Stimulated activated CD4-positive, alpha-beta T cell treated with anti-CD3 and anti-CD28 coated beads, Interleukin-4, amount 100 ng/mL, for 24 hours (primary cell): Measurements from ENCODE around the gene RCSD1.

Experiments
- DNase-seq: peaks from one replicate; pipeline ENCODE4 v3.0.0-alpha.2; 2020

The RCSD1 gene

GRCh38 chr1:167669209-167670124 is 39.4 kb downstream of the RCSD1 start:
- no peak for DNase-seq

DNA sequence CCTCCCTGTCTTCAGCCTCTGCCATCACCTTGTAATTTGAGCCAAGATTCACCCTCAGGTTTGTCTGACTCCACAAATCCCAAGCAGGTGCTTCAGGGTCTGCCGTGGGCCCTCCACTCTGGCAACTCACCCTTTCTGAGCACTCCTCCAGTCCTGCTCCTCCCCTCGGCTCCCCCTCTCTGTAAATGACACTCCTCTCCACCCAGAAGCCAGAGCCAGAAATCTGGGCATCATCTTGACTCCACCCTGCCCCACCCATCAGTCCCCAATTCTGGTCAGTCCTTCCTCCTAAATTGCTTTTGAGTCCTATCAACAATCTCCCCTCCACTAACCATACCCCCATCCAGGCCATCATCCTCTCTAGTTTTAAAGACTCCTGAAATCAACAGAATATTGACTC is 40.5 kb downstream of the RCSD1 start:
- no peak for DNase-seq

DNA sequence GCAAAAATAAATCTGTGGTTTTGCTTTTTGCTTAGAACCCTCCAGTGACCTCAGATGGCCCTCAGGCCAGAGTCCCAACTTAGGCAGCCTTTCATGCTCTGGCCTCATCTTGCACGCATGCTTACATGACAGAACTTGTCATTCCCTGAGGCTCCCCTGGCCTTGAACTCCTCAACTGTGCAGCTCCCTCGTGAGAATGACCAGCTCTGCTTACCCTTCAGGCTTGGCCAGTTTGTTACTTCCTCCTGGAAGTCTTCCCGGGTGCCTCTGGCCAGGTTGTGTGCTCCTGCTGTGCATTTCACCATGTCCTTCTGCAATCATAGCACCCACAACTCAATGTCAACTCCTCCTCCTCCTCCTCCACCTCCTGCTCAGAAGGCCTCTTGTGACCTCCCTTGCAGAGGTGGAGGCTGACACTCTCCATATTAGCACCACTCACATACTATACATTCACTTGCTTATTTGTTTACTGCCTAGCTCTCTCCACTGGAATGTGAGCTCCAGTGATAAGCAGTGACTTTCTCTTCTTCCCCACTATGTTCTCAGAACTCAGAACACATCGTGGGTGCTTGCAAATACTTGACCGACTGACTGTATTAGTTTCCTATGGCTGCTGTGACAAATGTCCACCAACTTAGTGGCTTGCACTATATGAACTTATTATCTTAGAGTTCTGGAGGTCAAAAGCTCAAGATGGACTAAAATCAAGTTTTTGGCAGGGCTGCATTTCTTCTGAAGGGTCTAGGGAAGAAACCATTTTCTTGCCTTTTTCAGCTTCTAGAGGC is 41.9 kb downstream of the RCSD1 start:
- no peak for DNase-seq

DNA sequence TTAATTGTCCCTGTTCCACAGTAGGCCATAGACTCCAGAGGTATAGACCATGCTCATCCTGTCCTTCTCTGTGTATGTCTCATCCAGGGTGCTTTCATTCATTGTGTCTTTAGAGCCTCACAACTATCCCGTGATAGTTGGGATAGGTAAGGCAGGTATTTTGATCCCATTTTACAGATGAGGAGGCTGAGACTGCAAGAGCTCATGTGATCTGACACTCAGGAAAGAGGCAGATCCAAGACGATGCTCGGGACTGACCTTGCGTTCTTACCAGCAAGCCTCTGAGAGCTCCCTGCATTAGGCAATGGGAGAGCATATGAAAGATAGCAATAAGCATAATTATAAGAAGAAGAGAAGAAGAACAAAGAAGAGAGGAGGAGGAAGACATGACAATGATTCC is 42.8 kb downstream of the RCSD1 start:
- DNase-seq: no peak

GRCh38 chr1:167673265-167673664 is 43.2 kb downstream of the RCSD1 start:
- DNase-seq: no peak

GRCh38 chr1:167674156-167674555 is 44.1 kb downstream of the RCSD1 start:
- DNase-seq: no peak

DNA sequence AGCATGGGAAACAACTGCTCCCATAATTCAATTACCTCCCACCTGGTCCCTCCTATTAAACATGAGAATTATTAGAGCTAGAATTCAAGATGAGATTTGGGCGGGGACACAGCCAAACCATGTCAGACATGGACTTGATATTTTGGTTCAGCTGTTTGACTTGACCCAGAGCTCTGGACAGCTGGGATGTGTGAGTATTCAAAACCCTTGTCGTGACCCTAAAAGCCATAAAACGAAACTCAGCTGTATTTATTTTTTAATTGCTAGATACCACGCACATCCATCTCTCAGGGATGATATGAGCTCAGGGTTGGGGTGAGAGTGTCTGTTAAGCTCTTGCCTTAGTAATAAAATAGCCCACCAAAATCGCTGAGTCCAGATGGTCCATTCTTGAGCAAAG is 45.4 kb downstream of the RCSD1 start:
- no peak for DNase-seq

DNA sequence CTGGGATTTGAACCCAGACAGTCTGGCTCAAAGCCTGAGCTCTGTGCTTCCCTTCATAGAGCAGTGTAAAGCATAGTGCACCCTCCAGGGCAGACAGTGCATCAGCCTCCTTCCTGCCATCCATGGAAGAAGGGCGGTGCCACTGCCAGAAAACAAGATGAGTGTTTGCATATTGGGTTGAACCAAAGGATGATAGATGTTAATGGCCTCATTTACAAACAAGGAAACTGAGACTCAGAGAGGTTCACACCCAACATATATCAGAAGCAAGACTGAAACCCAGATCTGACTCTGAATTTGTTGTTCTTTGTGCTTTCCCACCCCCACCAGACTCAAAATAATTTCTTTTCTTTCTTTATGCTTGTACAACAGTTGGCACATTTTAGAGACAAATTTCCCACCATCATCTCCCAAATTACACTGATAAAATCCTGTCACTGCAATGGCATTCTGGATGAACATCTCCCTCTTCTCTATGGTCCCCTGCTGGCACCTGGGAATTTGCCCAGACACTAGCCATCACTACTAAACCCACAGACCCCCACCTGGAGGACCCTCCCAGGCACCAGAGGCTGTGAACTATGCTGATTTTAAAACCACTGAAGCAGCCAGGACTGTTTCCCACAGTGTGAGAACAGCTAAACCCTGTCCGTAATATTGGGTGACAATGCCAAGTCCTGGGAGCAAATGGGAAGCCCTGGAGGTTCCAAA is 46.3 kb downstream of the RCSD1 start:
- DNase-seq: no peak

GRCh38 chr1:167676916-167677848 is 47.1 kb downstream of the RCSD1 start:
- no peak for DNase-seq

GRCh38 chr1:167678422-167678821 is 48.4 kb downstream of the RCSD1 start:
- no peak for DNase-seq

DNA sequence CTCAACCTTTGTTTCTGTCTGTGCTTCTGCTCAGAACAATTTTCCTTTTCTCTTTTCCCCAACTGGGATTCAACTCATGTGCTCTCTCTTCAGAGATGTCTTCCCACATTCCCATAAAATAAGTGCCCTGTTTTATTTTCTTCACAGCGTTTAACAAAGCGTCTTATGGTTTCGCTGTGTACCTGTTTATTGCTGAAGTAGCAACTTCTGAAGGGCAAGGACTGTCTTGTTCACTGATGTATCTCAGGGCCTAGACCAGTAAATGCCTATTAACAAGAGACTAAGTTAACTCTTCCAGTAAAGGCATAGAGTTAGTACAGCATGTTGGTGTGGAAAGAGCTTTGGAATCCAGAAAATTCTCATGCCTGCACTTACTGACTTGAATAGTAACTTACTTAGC is 48.8 kb downstream of the RCSD1 start:
- no peak for DNase-seq

DNA sequence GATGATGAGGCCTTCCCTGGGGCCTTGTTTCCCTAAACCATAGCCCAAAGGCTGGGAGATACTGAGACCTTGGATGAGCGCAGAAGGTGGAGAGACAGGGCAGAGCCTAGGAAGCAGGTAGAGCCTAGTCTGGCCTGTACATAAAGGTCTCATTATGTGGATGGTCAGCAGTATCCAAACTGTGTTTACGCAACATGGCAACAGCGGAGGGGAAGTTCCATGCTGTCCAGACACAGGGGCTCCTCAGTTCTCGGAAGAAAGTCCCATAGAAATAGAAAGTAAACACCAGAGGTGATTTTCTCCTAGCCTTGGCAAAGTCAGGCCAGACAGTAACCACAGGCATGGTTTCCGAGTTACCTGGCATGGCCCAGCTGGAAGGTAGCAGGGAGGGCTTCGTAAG is 49.7 kb downstream of the RCSD1 start:
- no peak for DNase-seq

DNA sequence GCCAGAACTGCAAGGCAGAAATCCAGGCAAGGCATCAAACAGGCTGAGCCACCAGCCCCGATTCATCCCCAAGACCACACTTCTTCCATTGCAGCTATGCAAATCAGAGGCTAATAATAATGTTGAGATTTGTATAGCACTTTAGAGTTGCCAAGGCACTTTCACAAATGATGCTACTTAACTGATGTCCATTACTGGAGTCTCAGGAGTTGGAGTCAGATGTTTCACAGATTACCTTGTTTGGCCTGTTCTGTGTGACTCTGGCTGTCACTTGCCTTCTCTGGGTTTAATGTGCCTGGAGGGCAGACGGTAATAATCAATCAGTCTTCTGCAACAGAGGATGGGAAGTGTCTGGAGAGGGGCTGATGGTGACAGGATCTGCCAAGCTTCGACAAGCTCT is 51.0 kb downstream of the RCSD1 start:
- no peak for DNase-seq

GRCh38 chr1:167681451-167682098 is 51.5 kb downstream of the RCSD1 start:
- DNase-seq: no peak

- DNase-seq: no peak
These were observed 53.2 kb downstream of the RCSD1 start for GRCh38 chr1:167683226-167683625.

DNA sequence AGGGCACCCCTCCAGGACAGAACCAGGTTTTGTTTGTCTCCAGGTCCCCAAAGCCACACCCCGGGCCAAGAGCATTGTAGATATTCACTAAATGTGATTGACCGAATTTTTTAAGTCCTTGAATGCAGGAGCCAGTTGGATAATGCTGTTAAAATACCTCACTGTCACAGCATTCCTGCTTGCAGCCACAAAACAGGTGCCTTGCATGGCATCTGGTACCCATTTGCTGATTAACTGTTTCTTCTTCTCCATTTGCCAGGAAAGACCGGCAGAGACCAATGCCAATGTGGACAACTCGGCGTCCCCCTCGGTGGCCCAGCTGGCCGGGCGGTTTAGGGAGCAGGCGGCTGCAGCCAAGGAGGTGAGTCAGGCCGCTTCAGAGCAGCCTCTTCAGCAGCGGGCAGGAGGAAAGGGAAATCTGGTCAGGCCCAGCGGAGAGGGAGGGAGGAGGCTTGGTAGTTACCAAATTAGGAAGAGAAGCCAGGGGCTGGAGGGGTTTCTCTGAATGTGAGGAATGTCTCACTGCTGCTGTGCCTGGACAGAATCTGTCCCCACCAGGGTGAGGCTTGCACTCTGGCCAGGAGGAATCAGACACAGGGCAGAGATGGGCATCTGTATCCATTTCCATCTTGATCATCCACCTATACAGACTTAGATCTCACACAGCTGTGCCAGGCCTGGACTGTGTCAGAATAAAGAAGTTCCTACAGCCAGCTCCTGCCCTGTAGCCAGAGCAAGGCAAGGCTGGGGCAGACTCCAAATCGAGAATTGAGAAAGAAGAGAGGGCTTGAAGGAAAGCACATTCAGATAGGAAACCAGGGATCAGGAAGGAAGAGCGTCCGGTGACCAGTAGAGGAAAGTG is 53.8 kb downstream of the RCSD1 start:
- DNase-seq: no peak

- no peak for DNase-seq
These were observed 55.8 kb downstream of the RCSD1 start for GRCh38 chr1:167685844-167686243.

- peak; percentile 89 for DNase-seq
These were observed 58.0 kb downstream of the RCSD1 start for GRCh38 chr1:167687919-167688519.

DNA sequence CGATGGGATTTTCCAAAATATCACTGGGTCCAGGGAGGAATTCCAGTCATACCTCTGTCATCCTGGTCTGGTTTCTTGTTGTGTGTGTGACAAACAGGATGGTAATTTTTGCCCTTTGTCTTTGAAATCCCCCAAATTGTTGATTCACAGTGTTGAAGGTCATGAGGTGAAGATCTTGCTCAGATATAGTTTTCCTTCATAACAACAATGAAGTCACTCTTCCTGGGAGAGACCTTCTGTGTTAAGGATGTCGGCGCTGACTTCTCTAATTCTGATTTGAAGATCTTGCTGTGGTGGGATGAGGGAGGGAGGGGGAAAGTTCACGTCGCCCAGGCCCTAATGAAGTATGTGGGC is 59.5 kb downstream of the RCSD1 start:
- no peak for DNase-seq

- no peak for DNase-seq
These were observed 60.0 kb downstream of the RCSD1 start for GRCh38 chr1:167690053-167690452.
